ENCODE measurements around the gene COL4A2. TPM values are rescaled to one million over a fixed set of nuclear protein-coding genes. Genes with fewer than 3 reads are reported as not detected.

Gene COL4A2
- total RNA-seq, 2 experiments from 2014 or later = not detected

DNA sequence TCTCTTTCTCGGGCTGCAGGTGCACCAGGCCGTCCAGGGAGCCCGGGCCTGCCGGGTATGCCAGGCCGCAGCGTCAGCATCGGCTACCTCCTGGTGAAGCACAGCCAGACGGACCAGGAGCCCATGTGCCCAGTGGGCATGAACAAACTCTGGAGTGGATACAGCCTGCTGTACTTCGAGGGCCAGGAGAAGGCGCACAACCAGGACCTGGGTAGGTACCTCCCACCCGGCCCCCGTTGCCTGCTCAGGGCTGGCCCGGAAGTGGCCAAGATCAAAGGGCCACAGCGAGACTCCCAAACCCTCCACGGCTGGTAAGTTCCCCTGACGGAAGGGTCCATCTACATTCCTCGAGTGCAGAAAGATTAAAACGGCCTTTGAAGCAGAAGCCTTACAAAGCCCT, 199.3 kb downstream of the COL4A2 start:
- Mint-ChIP-seq H3K36me3 (ENCODE audit: low read depth) (no peaks in the 10 kb centered on the region), H3K4me3 (no peak overlapping the region), H3K27me3 (peaks cover 5% of the 10 kb centered on the region), H3K4me1 (no peaks in the 10 kb centered on the region), H3K27ac (no peak overlapping the region), H3K9me3 (no peaks in the 10 kb centered on the region)
- ChIA-PET POLR2A (no interaction called here), CTCF (no interaction called here)
- DNase-seq = no peak

DNA sequence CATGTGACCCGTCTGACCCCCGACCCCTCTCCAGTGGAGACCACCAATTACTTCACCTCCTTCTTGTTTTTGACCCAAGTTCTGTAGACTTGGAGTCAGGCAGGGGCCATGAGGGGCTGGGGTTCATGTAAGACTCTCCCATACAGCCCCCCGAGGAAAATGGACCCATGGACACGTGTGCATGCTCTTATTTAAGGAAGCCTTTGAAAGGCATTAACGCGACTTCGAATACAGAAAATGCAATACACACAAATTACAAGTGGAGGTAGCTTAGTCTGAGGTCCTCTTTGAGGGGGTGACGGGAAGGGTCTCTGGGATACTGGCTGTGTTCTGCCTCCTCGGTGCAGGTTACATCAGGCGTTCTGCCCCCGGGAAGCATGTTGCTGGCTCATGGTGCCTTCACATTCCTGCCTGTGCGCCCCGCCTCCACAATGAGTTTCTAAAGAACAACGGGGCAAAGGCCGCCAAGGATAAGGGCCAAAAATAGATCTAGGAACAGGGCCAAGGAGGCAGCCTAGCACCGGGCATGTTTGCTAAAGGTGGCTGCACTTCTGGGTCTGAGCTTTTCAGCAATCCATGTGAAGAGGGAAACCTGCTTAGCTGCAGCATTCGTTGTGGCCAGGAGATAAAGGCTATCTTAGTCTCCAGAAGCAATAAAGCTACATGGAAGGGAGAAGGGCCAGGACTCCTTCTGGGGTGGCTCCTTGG, 199.9 kb downstream of the COL4A2 start:
- no peaks in the 10 kb centered on the region for H3K9me3 Mint-ChIP-seq
- peaks cover 5% of the 10 kb centered on the region for H3K27me3 Mint-ChIP-seq
- no peaks in the 10 kb centered on the region for H3K4me1 Mint-ChIP-seq
- ChIA-PET POLR2A (no interaction called here), CTCF (no interaction called here)
- no peak overlapping the region for H3K4me3 Mint-ChIP-seq
- H3K36me3 Mint-ChIP-seq (ENCODE audit: low read depth) = no peaks in the 10 kb centered on the region
- no peak overlapping the region for H3K27ac Mint-ChIP-seq
- no peak for DNase-seq

DNA sequence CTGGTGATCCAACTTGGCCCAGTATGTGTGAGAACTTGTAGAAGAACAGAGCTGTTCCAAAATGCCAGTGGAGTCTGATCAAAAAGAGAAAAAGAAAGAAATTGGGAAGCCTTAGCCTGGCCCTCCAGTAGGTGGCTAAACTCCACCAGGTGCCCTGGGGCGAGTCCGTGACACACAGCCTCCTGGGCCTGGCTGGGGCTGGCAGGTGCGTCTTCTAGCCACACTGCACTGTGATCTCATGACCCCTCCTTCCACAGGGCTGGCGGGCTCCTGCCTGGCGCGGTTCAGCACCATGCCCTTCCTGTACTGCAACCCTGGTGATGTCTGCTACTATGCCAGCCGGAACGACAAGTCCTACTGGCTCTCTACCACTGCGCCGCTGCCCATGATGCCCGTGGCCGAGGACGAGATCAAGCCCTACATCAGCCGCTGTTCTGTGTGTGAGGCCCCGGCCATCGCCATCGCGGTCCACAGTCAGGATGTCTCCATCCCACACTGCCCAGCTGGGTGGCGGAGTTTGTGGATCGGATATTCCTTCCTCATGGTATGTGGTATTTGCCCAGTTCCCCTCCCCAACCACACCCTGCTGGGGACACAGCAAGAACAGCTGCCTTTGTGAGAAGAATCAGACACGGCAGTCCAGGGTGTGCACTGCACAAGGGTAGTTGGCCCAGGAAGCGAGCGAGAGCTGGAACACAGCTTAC, 200.7 kb downstream of the COL4A2 start:
- peaks cover 5% of the 10 kb centered on the region for H3K27me3 Mint-ChIP-seq
- POLR2A ChIA-PET = no interaction called here
- no peak overlapping the region for H3K27ac Mint-ChIP-seq

DNA sequence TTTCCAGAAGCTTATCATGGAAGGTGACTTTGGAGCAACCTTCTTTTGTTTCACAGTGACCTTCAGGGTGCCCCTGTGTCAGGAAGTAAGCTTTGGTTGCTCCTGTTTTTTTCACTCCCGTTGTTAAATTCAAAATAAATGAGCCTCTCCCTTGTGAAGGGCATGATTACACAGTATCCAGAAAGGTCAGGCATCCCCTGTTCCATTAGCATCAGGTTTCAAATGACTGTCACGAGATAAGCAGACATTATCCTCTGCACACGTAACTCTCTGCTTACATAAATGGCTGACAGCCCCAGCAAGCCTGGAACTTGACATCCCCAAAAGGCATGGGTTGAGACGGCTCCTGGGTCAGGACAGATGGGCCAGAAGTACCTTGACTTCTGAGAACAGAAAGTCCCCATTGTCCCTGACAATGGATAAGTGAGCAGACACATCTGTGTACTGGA, 202.4 kb downstream of the COL4A2 start:
- H3K4me3 Mint-ChIP-seq = no peak overlapping the region
- H3K36me3 Mint-ChIP-seq (ENCODE audit: low read depth) = no peaks in the 10 kb centered on the region
- no peak for DNase-seq
- H3K27ac Mint-ChIP-seq = no peak overlapping the region
- no peaks in the 10 kb centered on the region for H3K9me3 Mint-ChIP-seq
- H3K27me3 Mint-ChIP-seq = peaks cover 5% of the 10 kb centered on the region
- ChIA-PET CTCF (interaction anchor here (1.0 kb wide), 1 partner anchor 95 kb away, joined by 3 read pairs; no protein-coding TSS in a partner anchor), POLR2A (no interaction called here)
- H3K4me1 Mint-ChIP-seq = peaks cover 4% of the 10 kb centered on the region

More for the DNA sequence above, 200.7 kb downstream of the COL4A2 start:
- no peak for DNase-seq
- CTCF ChIA-PET = no interaction called here
- Mint-ChIP-seq H3K4me3 (no peak overlapping the region), H3K36me3 (ENCODE audit: low read depth) (no peaks in the 10 kb centered on the region), H3K9me3 (no peaks in the 10 kb centered on the region), H3K4me1 (no peaks in the 10 kb centered on the region)

DNA sequence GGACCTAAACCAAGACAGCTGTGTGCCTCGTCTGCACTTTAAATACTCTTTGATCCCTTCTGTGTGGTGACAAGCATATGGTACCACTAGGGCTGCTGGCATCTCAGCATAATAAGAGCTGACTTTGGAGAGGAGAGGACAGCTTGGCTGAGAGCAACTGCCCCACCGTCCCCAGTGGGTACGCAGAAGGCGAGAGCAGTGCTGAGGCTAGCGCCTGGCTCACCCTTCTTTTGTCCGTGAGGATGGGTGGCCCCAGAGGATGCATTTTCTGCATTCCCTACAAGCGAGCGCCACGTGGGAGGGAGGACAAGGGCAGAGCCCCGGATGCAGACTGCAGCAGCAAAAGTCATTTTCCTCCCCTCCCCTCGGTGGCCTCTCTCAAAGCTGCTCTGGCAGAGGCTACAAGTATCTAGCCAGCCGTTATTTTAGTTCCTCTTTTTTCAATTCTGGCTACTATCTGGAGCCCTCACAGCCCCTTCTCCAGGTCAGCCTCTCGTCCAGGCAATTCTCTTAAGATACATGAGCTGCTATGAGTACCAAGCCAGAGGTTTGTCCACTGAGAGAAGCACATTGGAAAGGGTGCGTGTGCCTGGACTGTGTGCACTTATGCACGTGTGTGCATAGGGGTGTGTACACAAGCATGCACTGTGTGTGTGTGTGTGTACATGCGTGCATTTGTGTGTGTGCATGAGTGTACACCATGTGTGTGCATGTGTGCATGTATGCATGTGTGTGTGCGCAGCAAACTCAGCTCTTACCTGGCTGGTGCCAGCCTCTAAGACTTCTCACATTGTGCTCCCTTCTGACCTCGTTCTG, 203.1 kb downstream of the COL4A2 start:
- Mint-ChIP-seq H3K9me3 (no peaks in the 10 kb centered on the region), H3K4me1 (peaks cover 11% of the 10 kb centered on the region), H3K27me3 (peaks cover 5% of the 10 kb centered on the region), H3K36me3 (ENCODE audit: low read depth) (no peaks in the 10 kb centered on the region), H3K27ac (no peak overlapping the region), H3K4me3 (no peak overlapping the region)
- POLR2A ChIA-PET = no interaction called here
- CTCF ChIA-PET = interaction anchor here (1.0 to 1.1 kb wide), 2 partner anchors 15 to 94 kb away, joined by 3 read pairs; no protein-coding TSS in a partner anchor
- no peak for DNase-seq

DNA sequence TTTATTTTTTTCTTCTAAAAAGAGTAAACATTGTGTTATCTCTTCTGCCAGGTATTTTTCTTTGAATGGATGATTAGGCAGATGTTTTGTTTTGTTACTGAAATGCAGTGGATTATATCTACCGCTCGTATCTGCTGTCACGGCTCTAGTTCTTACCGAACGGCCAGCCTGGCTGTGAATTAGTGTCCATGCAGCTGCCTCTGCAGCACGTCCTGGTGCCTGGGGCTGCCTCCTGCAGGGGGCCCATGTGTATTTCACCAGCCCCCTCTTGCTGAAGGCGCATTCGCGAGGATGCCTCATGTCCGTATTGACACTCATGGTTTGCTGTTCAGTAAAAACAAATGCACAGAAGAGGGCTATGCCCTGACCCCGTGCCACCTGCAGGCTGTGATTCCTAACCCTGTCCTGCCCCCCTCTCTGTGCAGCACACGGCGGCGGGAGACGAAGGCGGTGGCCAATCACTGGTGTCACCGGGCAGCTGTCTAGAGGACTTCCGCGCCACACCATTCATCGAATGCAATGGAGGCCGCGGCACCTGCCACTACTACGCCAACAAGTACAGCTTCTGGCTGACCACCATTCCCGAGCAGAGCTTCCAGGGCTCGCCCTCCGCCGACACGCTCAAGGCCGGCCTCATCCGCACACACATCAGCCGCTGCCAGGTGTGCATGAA, 204.6 kb downstream of the COL4A2 start:
- H3K36me3 Mint-ChIP-seq (ENCODE audit: low read depth) = no peaks in the 10 kb centered on the region
- H3K27ac Mint-ChIP-seq = no peak overlapping the region
- H3K4me3 Mint-ChIP-seq = no peak overlapping the region
- peaks cover 5% of the 10 kb centered on the region for H3K27me3 Mint-ChIP-seq
- peaks cover 21% of the 10 kb centered on the region for H3K4me1 Mint-ChIP-seq
- ChIA-PET CTCF (interaction anchor here (0.6 kb wide), 1 partner anchor 555 kb away, joined by 3 read pairs; no protein-coding TSS in a partner anchor), POLR2A (no interaction called here)
- H3K9me3 Mint-ChIP-seq = no peaks in the 10 kb centered on the region
- no peak for DNase-seq

DNA sequence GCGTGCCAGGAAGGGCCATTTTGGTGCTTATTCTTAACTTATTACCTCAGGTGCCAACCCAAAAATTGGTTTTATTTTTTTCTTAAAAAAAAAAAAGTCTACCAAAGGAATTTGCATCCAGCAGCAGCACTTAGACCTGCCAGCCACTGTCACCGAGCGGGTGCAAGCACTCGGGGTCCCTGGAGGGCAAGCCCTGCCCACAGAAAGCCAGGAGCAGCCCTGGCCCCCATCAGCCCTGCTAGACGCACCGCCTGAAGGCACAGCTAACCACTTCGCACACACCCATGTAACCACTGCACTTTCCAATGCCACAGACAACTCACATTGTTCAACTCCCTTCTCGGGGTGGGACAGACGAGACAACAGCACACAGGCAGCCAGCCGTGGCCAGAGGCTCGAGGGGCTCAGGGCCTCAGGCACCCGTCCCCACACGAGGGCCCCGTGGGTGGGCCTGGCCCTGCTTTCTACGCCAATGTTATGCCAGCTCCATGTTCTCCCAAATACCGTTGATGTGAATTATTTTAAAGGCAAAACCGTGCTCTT, 205.2 kb downstream of the COL4A2 start:
- H3K4me1 Mint-ChIP-seq = peaks cover 21% of the 10 kb centered on the region
- H3K36me3 Mint-ChIP-seq (ENCODE audit: low read depth) = no peaks in the 10 kb centered on the region
- H3K27ac Mint-ChIP-seq = no peak overlapping the region
- DNase-seq = no peak
- CTCF ChIA-PET = no interaction called here
- peaks cover 5% of the 10 kb centered on the region for H3K27me3 Mint-ChIP-seq
- POLR2A ChIA-PET = no interaction called here
- no peak overlapping the region for H3K4me3 Mint-ChIP-seq
- H3K9me3 Mint-ChIP-seq = no peaks in the 10 kb centered on the region

DNA sequence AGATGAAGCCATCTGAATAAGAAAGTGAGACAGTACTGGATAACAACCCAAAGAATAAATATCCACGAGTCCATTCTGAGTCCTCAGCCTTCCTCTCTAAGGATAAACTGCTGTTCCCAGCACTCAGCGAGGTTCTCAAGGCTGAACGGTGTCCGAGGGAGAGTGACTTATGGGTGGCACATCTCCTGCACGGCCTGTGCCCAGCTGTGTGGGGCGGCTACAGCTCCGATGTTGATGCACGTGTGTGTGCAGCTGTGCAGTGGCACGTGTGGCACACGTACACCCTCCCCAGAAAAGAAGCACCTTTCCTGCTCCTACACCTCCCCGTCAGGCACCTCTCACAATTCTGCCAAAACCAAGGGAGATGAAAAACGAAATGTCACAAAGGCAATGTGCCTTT, 209.4 kb downstream of the COL4A2 start:
- no peak for DNase-seq
- H3K4me3 Mint-ChIP-seq = no peak overlapping the region
- no peaks in the 10 kb centered on the region for H3K9me3 Mint-ChIP-seq
- CTCF ChIA-PET = interaction anchor here (1.5 kb wide), 1 partner anchor 22 kb away, joined by 3 read pairs; no protein-coding TSS in a partner anchor
- H3K36me3 Mint-ChIP-seq (ENCODE audit: low read depth) = peaks cover 1% of the 10 kb centered on the region
- POLR2A ChIA-PET = no interaction called here
- peaks cover 29% of the 10 kb centered on the region for H3K4me1 Mint-ChIP-seq
- no peak overlapping the region for H3K27ac Mint-ChIP-seq
- H3K27me3 Mint-ChIP-seq = no peaks in the 10 kb centered on the region

DNA sequence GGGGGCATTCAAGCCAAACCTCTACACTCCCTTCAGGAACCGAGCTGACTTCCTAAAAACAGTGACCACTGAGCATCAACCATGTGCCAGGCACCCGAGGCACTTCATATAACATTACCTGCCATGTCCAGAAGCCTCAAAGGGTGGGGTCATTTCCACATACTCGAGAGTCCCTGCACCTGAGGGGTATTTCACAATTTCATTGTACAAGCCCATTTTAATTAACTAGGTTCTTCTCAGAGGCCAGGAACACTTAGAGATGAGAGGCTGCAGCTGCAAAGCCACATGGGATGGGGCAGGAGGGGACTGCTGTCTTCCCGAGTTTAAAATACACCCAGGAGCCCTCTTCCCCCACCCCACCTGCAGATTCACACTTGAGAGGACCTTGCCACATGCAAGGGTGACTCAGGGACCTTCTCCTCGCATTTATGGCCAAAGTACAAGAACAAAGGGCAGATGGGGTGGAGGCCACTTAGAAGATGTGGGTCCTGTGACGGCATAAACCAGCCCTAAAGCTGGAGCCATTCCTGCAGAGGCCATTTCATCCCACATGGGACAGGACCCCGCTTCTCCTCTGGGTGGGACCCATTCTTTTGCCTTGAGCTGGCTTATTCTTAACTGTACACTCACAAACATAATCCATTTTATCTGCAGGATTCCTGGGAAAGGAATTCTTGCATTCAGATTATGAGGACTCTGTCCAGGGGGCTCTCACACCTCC, 210.6 kb downstream of the COL4A2 start:
- H3K4me3 Mint-ChIP-seq = no peak overlapping the region
- H3K27ac Mint-ChIP-seq = no peak overlapping the region
- no peaks in the 10 kb centered on the region for H3K9me3 Mint-ChIP-seq
- DNase-seq = no peak
- H3K27me3 Mint-ChIP-seq = no peaks in the 10 kb centered on the region
- peaks cover 32% of the 10 kb centered on the region for H3K4me1 Mint-ChIP-seq
- ChIA-PET POLR2A (no interaction called here), CTCF (no interaction called here)
- peaks cover 1% of the 10 kb centered on the region for H3K36me3 Mint-ChIP-seq (ENCODE audit: low read depth)

DNA sequence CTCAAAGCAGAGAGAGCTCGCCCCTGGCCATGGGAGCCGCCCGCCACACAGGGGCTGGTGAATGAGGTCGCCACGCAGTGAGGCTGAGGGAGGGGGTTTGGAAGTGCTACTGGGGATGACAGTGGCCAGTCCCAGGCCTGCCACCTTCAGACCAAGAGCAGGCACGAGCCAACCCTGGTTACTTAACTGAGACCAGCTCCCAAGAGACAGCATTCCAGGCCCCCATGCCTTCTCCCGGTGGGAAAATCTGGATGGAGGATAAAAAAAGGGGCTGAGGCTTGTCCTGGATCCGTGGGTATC, 211.1 kb downstream of the COL4A2 start:
- no peak overlapping the region for H3K27ac Mint-ChIP-seq
- peaks cover 1% of the 10 kb centered on the region for H3K36me3 Mint-ChIP-seq (ENCODE audit: low read depth)
- H3K4me1 Mint-ChIP-seq = peaks cover 32% of the 10 kb centered on the region
- ChIA-PET POLR2A (no interaction called here), CTCF (no interaction called here)
- no peak for DNase-seq
- no peak overlapping the region for H3K4me3 Mint-ChIP-seq
- no peaks in the 10 kb centered on the region for H3K27me3 Mint-ChIP-seq
- no peaks in the 10 kb centered on the region for H3K9me3 Mint-ChIP-seq

DNA sequence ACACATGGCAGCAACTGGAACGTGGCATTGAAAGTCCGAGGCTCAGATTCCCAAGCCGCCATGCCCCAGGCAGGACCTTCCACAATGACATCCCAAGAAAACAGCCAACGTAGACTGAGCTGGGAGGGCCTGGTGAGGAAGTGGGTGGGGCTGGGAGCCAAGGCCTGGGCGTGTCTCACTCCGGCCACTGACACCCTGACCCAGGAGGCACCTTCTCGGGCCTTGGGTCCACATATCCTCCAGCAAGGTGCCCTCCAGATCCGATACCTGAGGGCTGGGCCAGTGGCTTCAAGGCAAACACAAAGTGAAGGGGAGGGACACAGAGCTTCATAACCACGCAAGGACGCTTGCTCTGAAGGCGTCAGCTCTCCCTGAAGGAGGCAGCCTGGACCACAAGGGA, 211.5 kb downstream of the COL4A2 start:
- no peak overlapping the region for H3K27ac Mint-ChIP-seq
- H3K36me3 Mint-ChIP-seq (ENCODE audit: low read depth) = peaks cover 1% of the 10 kb centered on the region
- no peak overlapping the region for H3K4me3 Mint-ChIP-seq
- H3K4me1 Mint-ChIP-seq = peaks cover 34% of the 10 kb centered on the region
- POLR2A ChIA-PET = no interaction called here
- no peaks in the 10 kb centered on the region for H3K9me3 Mint-ChIP-seq
- no peaks in the 10 kb centered on the region for H3K27me3 Mint-ChIP-seq
- CTCF ChIA-PET = interaction anchor here (1.0 kb wide), 1 partner anchor 12 kb away, joined by 3 read pairs; no protein-coding TSS in a partner anchor
- DNase-seq = no peak

DNA sequence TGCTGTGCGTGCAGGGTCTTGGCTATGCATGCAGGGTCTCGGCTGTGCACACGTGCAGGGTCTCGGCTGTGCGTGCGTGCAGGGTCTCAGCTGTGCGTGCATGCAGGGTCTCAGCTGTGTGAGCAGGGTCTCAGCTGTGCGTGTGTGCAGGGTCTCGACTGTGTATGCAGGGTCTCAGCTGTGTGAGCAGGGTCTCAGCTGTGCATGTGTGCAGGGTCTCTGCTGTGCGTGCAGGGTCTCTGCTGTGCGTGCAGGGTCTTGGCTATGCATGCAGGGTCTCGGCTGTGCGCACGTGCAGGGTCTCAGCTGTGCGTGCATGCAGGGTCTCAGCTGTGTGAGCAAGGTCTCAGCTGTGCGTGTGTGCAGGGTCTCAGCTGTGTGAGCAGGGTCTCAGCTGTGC, 212.0 kb downstream of the COL4A2 start:
- Mint-ChIP-seq H3K4me3 (no peak overlapping the region), H3K4me1 (peaks cover 38% of the 10 kb centered on the region), H3K9me3 (no peaks in the 10 kb centered on the region), H3K36me3 (ENCODE audit: low read depth) (peaks cover 1% of the 10 kb centered on the region), H3K27me3 (no peaks in the 10 kb centered on the region), H3K27ac (no peak overlapping the region)
- POLR2A ChIA-PET = no interaction called here
- CTCF ChIA-PET = interaction anchor here (1.0 kb wide), 1 partner anchor 12 kb away, joined by 3 read pairs; no protein-coding TSS in a partner anchor
- no peak for DNase-seq

Data from activated CD4-positive, alpha-beta T cell treated with anti-CD3 and anti-CD28 coated beads, Interleukin-2, amount 10 ng/mL, durations not matched to agents 7 days and 5 days (primary cell).